PC-3 (cell line): ENCODE measurements around the gene MAPKBP1. TPM values are rescaled to one million over a fixed set of nuclear protein-coding genes. Genes with fewer than 3 reads are reported as not detected.

ENCODE experiments used
- ATAC-seq: fragments of 200-7000 bp; cut with Tn5 transposase; 2 replicates; pipeline ENCODE4 v1.9.1; 2020; ENCODE audit warnings: mild to moderate bottlenecking, moderate library complexity
- BruUV-seq: library from RNA; stranded (reverse); fragments of 400-500 nt; replicated peaks from 2 replicates; lab custom pipeline; 2021; lab: Mats Ljungman, UMichigan
- CTCF ChIA-PET: fragments of 300-600 bp; sonication (Branson Sonifier 250); formaldehyde crosslinking; loops from one replicate; lab custom pipeline; 2022; ENCODE audit warnings: antibody characterized with exemption; lab: Charles Lee
- POLR2A ChIA-PET: fragments of 300-600 bp; sonication (Branson Sonifier 250); formaldehyde crosslinking; loops from one replicate; lab custom pipeline; 2022; ENCODE audit warnings: antibody characterized with exemption; ENCODE audit not compliant: unreplicated experiment; lab: Charles Lee
- DNase-seq: peaks from one replicate; pipeline ENCODE4 v3.0.0-alpha.2; 2015
- H2AFZ ChIP-seq: fragments of 300-600 bp; sonication (generic); 2 replicates; pipeline ENCODE4 v1.6.0; 2016; ENCODE audit warnings: antibody characterized with exemption, low read length
- H3F3A ChIP-seq: fragments of 300-600 bp; sonication (generic); one replicate; pipeline ENCODE4 v1.6.0; 2017; ENCODE audit warnings: antibody characterized with exemption, low read length, control low read depth, mild to moderate bottlenecking; ENCODE audit not compliant: unreplicated experiment
- H3K27ac ChIP-seq: fragments of 300-600 bp; sonication (generic); 2 replicates; pipeline ENCODE4 v1.5.1; 2016; ENCODE audit warnings: mild to moderate bottlenecking, low read length
- H3K27me3 ChIP-seq: fragments of 300-600 bp; sonication (generic); 2 replicates; pipeline ENCODE4 v1.6.1; 2016; ENCODE audit warnings: low read length, mixed read lengths
- H3K36me3 ChIP-seq: fragments of 300-600 bp; sonication (generic); 2 replicates; pipeline ENCODE4 v1.6.1; 2016; ENCODE audit warnings: low read depth, mixed run types, low read length, mixed read lengths
- H3K4me1 ChIP-seq: fragments of 300-600 bp; sonication (generic); 2 replicates; pipeline ENCODE4 v1.5.1; 2016; ENCODE audit warnings: low read length; ENCODE audit not compliant: insufficient read depth
- H3K4me2 ChIP-seq: fragments of 300-600 bp; sonication (generic); 2 replicates; pipeline ENCODE4 v1.6.0; 2016; ENCODE audit warnings: low read length
- H3K4me3 ChIP-seq: fragments of 300-600 bp; sonication (generic); 2 replicates; pipeline ENCODE4 v1.5.1; 2016; ENCODE audit warnings: mild to moderate bottlenecking, low read length, mixed read lengths
- H3K79me2 ChIP-seq: fragments of 300-600 bp; sonication (generic); 2 replicates; pipeline ENCODE4 v1.6.1; 2017; ENCODE audit warnings: low read length, mixed read lengths
- H3K9ac ChIP-seq: fragments of 300-600 bp; sonication (generic); 2 replicates; pipeline ENCODE4 v1.6.0; 2016; ENCODE audit warnings: mild to moderate bottlenecking, low read length
- H3K9me2 ChIP-seq: fragments of 300-600 bp; sonication (generic); replicated peaks from 2 replicates; pipeline ENCODE4 v1.6.1; 2016; ENCODE audit warnings: mixed run types, low read length, mixed read lengths
- H3K9me3 ChIP-seq: fragments of 300-600 bp; sonication (generic); 2 replicates; pipeline ENCODE4 v1.6.1; 2016; ENCODE audit warnings: low read length, mixed read lengths
- H4K20me1 ChIP-seq: fragments of 300-600 bp; sonication (generic); 2 replicates; pipeline ENCODE4 v1.6.1; 2016; ENCODE audit warnings: low read length, mixed read lengths
- EZH2 ChIP-seq: fragments of 300-600 bp; sonication (generic); IDR thresholded peaks from one replicate; pipeline ENCODE4 v1.6.1; 2017; ENCODE audit warnings: antibody characterized with exemption, mild to moderate bottlenecking, low read length; ENCODE audit not compliant: unreplicated experiment
- EZH2phosphoT487 ChIP-seq: fragments of 300-600 bp; sonication (generic); IDR thresholded peaks from 2 replicates; pipeline ENCODE4 v1.6.1; 2018; ENCODE audit warnings: mild to moderate bottlenecking, antibody characterized with exemption, low read length, borderline replicate concordance
- intact Hi-C: fragments of 100-400 bp; cut with micrococcal nuclease; formaldehyde crosslinking; loops from 2 replicates; pipeline ENCODE4 v1.9.0; 2023
- total RNA-seq: library from RNA; depleted of rRNA; stranded (reverse); fragments of >200 nt; gene quantifications from 2 replicates; pipeline ENCODE4 v1.2.3, GENCODE V29; 2014
- TF ChIP-seq, protein P1 (sequence below): fragments of 300-600 bp; sonication (generic); conservative IDR thresholded peaks from 2 replicates; pipeline ENCODE4 v1.5.1; 2017; ENCODE audit warnings: antibody characterized with exemption, low read depth, mild to moderate bottlenecking, low read length

MAPKBP1 gene
- total RNA-seq, 1 experiment from 2014 or later = 29.1 TPM

DNA sequence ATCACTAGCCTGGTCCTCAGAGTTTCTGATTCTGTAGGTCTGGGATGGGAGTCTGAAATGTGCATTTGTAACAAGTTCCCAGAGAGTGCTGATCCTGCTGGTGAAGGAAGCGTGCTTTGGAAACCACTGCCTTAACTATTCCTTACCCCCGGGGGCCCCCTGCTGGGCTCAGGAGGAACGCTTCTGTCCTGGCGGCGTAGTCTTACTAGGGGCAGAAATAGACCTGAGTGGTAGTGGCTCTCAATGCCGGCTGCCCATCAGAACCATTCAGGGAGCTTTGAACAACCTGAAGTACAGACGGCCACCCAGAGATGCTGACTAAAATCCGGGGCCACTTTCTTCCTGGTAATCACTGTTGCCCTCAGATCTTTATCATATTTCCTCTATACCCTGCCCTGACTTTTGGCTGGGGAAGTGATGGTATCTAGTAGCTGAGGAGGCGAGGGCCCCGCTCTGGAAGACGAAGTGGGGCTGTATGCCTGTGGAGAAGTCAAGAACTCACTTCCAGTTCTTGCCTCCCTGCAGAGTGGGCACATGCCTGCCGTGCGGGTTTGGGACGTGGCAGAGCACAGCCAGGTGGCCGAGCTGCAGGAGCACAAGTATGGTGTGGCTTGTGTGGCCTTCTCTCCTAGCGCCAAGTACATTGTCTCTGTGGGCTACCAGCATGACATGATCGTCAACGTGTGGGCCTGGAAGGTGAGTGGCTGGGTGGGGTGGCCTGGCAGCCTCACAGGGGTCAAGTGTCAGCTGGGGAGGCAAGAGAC, 37.3 kb downstream of the MAPKBP1 start:
- no peak for TF ChIP-seq EZH2
- TF ChIP-seq, protein P1, sequence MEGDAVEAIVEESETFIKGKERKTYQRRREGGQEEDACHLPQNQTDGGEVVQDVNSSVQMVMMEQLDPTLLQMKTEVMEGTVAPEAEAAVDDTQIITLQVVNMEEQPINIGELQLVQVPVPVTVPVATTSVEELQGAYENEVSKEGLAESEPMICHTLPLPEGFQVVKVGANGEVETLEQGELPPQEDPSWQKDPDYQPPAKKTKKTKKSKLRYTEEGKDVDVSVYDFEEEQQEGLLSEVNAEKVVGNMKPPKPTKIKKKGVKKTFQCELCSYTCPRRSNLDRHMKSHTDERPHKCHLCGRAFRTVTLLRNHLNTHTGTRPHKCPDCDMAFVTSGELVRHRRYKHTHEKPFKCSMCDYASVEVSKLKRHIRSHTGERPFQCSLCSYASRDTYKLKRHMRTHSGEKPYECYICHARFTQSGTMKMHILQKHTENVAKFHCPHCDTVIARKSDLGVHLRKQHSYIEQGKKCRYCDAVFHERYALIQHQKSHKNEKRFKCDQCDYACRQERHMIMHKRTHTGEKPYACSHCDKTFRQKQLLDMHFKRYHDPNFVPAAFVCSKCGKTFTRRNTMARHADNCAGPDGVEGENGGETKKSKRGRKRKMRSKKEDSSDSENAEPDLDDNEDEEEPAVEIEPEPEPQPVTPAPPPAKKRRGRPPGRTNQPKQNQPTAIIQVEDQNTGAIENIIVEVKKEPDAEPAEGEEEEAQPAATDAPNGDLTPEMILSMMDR = peak; percentile 94
- Histone ChIP-seq H3K4me2 (no peak overlapping the region), H3K36me3 (peaks cover 18% of the 10 kb centered on the region), H3K4me3 (no peak overlapping the region), H4K20me1 (no peaks in the 10 kb centered on the region), H3K9me2 (no peaks in the 10 kb centered on the region), H3K27me3 (no peaks in the 10 kb centered on the region), H3K9me3 (no peaks in the 10 kb centered on the region), H2AFZ (no peak overlapping the region), H3F3A (no peaks in the 10 kb centered on the region), H3K27ac (no peak overlapping the region), H3K9ac (no peak overlapping the region), H3K79me2 (no peaks in the 10 kb centered on the region), H3K4me1 (peaks cover 14% of the 10 kb centered on the region)
- BruUV-seq = no TSS peak
- ATAC-seq = peak; percentile 96
- DNase-seq = peak; percentile 89
- ChIA-PET CTCF (interaction anchor here (0.7 to 4.0 kb wide), 2 partner anchors 38 to 41 kb away, joined by 3 to 76 read pairs; partner anchors contain the start of gene MAPKBP1), POLR2A (interaction anchor here (0.5 kb wide), 1 partner anchor 52 kb away, joined by 4 read pairs; no protein-coding TSS in a partner anchor)
- intact Hi-C loops = loop anchor here (1.0 to 5.0 kb wide), 3 partner anchors 39 to 209 kb away; no protein-coding TSS in a partner anchor

DNA sequence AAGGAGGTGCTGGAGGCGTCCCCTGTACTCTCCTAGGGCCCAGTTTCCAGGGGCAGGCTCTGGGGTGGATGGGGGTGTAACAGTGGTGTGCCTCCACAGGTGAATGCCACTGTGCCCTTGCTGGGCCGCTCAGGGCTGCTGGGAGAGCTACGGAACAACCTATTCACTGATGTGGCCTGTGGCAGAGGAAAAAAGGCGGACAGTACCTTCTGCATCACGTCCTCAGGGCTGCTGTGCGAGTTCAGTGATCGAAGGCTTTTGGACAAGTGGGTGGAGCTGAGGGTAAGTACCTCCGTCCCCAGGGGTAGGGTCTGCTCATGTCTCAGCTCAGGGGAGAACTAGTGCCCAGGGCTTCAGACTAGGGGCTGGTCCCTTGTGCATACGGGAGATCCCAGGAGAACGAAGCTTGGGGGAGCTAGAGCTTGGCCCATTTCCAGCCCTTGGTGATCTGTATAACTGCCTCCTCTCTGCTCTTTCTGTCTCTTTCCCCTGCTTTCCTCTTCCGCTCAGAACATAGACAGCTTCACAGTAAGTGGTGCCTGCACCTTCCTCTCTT, 38.6 kb downstream of the MAPKBP1 start:
- POLR2A ChIA-PET = no interaction called here

More for the DNA sequence above, 38.6 kb downstream of the MAPKBP1 start:
- H3K27me3 ChIP-seq = no peaks in the 10 kb centered on the region
- H3K9me2 ChIP-seq = no peaks in the 10 kb centered on the region
- no peak overlapping the region for H3K4me3 ChIP-seq
- BruUV-seq = no TSS peak
- ATAC-seq (no peak), DNase-seq (no peak)
- no peak overlapping the region for H2AFZ ChIP-seq
- H3K9ac ChIP-seq = no peak overlapping the region
- no peak overlapping the region for H3K4me2 ChIP-seq
- H3F3A ChIP-seq = no peaks in the 10 kb centered on the region
- intact Hi-C loops = loop anchor here (5.0 kb wide), 1 partner anchor 211 kb away; no protein-coding TSS in a partner anchor
- H3K9me3 ChIP-seq = no peaks in the 10 kb centered on the region
- H3K36me3 ChIP-seq = peaks cover 24% of the 10 kb centered on the region
- H3K79me2 ChIP-seq = no peaks in the 10 kb centered on the region
- CTCF ChIA-PET = interaction anchor here (2.0 kb wide), 1 partner anchor 38 kb away, joined by 5 read pairs; the partner anchor contains the start of gene MAPKBP1
- no peak for TF ChIP-seq EZH2
- no peak for TF ChIP-seq EZH2phosphoT487
- TF ChIP-seq, protein P1 = no peak
- H4K20me1 ChIP-seq = no peaks in the 10 kb centered on the region
- peaks cover 12% of the 10 kb centered on the region for H3K4me1 ChIP-seq
- no peak overlapping the region for H3K27ac ChIP-seq
